ENCODE results near the gene PRICKLE4.

GRCh38 chr6:41777551-41778285 lies 2.9 kb upstream of the PRICKLE4 start:
- TF ChIP-seq CSRNP3 (CRISPR knock-in tag; IDR thresholded peaks at IDR 0.05) = no peak
- no peak for TF ChIP-seq OSR1 (CRISPR knock-in tag; IDR thresholded peaks at IDR 0.05)
- no peak for TF ChIP-seq ZFP3 (CRISPR knock-in tag; IDR thresholded peaks at IDR 0.05)
- TF ChIP-seq, protein P1, sequence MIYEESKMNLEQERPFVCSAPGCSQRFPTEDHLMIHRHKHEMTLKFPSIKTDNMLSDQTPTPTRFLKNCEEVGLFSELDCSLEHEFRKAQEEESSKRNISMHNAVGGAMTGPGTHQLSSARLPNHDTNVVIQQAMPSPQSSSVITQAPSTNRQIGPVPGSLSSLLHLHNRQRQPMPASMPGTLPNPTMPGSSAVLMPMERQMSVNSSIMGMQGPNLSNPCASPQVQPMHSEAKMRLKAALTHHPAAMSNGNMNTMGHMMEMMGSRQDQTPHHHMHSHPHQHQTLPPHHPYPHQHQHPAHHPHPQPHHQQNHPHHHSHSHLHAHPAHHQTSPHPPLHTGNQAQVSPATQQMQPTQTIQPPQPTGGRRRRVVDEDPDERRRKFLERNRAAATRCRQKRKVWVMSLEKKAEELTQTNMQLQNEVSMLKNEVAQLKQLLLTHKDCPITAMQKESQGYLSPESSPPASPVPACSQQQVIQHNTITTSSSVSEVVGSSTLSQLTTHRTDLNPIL (CRISPR knock-in tag; IDR thresholded peaks at IDR 0.05; ENCODE audit: low read depth) = no peak
- no peak for TF ChIP-seq TCF4 (CRISPR knock-in tag; IDR thresholded peaks at IDR 0.05; ENCODE audit: borderline replicate concordance)
